ENCODE measurements around the gene CFAP52.

- TF ChIP-seq EZH2phosphoT487 (IDR thresholded peaks at IDR 0.05; ENCODE audit: borderline replicate concordance), result no peak
- TF ChIP-seq MAX (IDR thresholded peaks at IDR 0.05), result no peak
- no peak for TF ChIP-seq CEBPB (IDR thresholded peaks at IDR 0.05; ENCODE audit: low read depth)
- no peak for TF ChIP-seq CTCF (IDR thresholded peaks at IDR 0.05 in 2 of 3, conservative IDR thresholded peaks at IDR 0.05 in 1 of 3; ENCODE audit: borderline replicate concordance in 1 of 3, insufficient read depth in 1 of 3, low read depth in 2 of 3, low read length in 2 of 3)
- no peak for TF ChIP-seq POLR2A (IDR thresholded peaks at IDR 0.05; ENCODE audit: borderline replicate concordance, extremely low read depth, insufficient read depth, insufficient read length)
- TF ChIP-seq EZH2 (IDR thresholded peaks at IDR 0.05), result no peak
- no peak for TF ChIP-seq POLR2AphosphoS5 (IDR thresholded peaks at IDR 0.05; ENCODE audit: low read depth, low read length)
- TF ChIP-seq REST (IDR thresholded peaks at IDR 0.05; ENCODE audit: low read depth), result no peak
- no peak for TF ChIP-seq RAD21 (IDR thresholded peaks at IDR 0.05; ENCODE audit: low read depth)
- TF ChIP-seq ATF3 (IDR thresholded peaks at IDR 0.05), result no peak
- TF ChIP-seq JUND (IDR thresholded peaks at IDR 0.05), result no peak
Observed at GRCh38 chr17:9527788-9528187, 48.7 kb upstream of the CFAP52 start.
